GM06990 (cell line): ENCODE data around the gene DEXI.

ENCODE experiments used
- DNase-seq: peaks from one replicate; pipeline ENCODE4 v3.0.0-alpha.2; 2011; ENCODE audit not compliant: insufficient read length; ENCODE audit errors: extremely low read depth
- H3K27me3 ChIP-seq: replicated peaks from 2 replicates; pipeline ENCODE4 v1.6.0; 2011; ENCODE audit warnings: low read length; ENCODE audit not compliant: control insufficient read depth, insufficient read depth
- H3K36me3 ChIP-seq: 2 replicates; pipeline ENCODE4 v1.5.1; 2011; ENCODE audit warnings: low read length; ENCODE audit not compliant: control insufficient read depth, insufficient read depth
- H3K4me3 ChIP-seq: replicated peaks from 2 replicates; pipeline ENCODE4 v1.5.1; 2011; ENCODE audit warnings: low read depth, mild to moderate bottlenecking, control low read depth, low read length
- CTCF ChIP-seq: IDR thresholded peaks from 2 replicates; pipeline ENCODE4 v1.5.1; 2011; ENCODE audit warnings: low read length, control low read depth, mild to moderate bottlenecking, inconsistent platforms; ENCODE audit not compliant: insufficient read depth, poor library complexity, severe bottlenecking

Gene DEXI

GRCh38 chr16:10896723-10897122 is 45.5 kb downstream of the DEXI start:
- no peaks in the 10 kb centered on the region for H3K27me3 ChIP-seq
- no peak for TF ChIP-seq CTCF
- no peak overlapping the region for H3K4me3 ChIP-seq
- DNase-seq, result no peak
- peaks cover 29% of the 10 kb centered on the region for H3K36me3 ChIP-seq

DNA sequence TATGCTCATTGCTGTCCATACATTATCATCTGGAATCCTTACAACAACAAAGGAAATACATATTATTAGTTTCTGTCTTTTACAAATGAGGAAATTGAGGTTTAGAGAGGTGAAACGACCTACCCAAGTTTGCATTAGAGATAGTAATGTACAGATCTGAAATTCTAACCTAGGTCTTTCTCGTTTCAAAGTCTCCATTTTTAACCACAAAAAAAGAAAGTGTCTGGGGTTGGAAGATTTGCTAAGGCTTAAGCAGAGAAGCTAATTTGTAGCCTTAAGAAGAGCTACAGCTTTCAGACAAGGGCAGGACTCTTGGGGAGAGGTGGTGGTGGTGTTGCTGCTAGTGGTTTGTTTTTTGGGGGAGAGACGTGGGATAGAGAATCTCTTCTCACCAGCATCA is 46.1 kb downstream of the DEXI start:
- no peak for TF ChIP-seq CTCF
- H3K36me3 ChIP-seq, result peaks cover 23% of the 10 kb centered on the region
- H3K27me3 ChIP-seq, result no peaks in the 10 kb centered on the region
- no peak overlapping the region for H3K4me3 ChIP-seq
- no peak for DNase-seq

DNA sequence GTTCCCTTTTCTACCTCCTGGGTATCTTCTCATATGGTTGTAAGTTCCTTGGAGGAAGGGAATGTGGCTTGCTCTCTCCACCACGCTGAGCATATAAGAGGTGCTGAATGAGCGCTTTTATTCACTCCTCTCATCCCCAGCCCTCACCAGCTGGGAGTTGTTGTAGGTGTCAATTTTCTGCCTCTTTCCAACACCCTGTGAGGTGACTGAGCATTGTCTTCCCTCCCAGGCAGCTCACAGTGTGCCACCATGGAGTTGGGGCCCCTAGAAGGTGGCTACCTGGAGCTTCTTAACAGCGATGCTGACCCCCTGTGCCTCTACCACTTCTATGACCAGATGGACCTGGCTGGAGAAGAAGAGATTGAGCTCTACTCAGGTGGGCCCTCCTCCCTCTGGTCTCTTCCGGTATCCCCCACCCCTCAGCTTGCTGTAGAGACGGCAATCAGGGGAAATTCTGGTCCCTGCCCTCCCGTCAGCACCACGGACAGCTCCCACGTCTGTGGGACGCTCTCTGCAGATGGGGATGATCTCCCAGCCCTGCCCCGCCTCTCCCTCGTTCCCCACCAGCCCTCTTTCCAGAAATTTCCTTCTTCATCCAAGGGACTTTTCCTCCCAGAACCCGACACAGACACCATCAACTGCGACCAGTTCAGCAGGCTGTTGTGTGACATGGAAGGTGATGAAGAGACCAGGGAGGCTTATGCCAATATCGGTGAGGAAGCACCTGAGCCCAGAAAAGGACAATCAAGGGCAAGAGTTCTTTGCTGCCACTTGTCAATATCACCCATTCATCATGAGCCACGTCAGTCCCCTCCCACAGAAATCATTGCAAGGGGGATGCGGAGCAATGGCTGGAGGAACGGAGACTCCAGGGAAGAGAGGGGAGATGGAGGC is 47.0 kb downstream of the DEXI start:
- peaks cover 19% of the 10 kb centered on the region for H3K36me3 ChIP-seq
- no peak for DNase-seq
- TF ChIP-seq CTCF, result no peak

GRCh38 chr16:10892782-10893318 is 49.4 kb downstream of the DEXI start:
- no peak for TF ChIP-seq CTCF
- Histone ChIP-seq H3K36me3 (peaks cover 6% of the 10 kb centered on the region), H3K27me3 (no peaks in the 10 kb centered on the region), H3K4me3 (no peak overlapping the region)
- DNase-seq, result no peak

More for the DNA sequence above, 47.0 kb downstream of the DEXI start:
- Histone ChIP-seq H3K4me3 (no peak overlapping the region), H3K27me3 (no peaks in the 10 kb centered on the region)

- Histone ChIP-seq H3K36me3 (peaks cover 7% of the 10 kb centered on the region), H3K4me3 (no peak overlapping the region), H3K27me3 (no peaks in the 10 kb centered on the region)
- no peak for DNase-seq
- TF ChIP-seq CTCF, result no peak
Measured at GRCh38 chr16:10889855-10890254, 52.4 kb downstream of the DEXI start.
